ENCODE data around the gene ENTHD1.
A peak's percentile ranks its signal among the peaks of the same experiment; 100 is the strongest.
"Not testable (repeated sequence)": the region's sequence is repeated elsewhere in the genome, so short reads cannot be mapped to it uniquely, and the experiment has no call there.

ENTHD1 gene

GRCh38 chr22:39773976-39774539, 119.5 kb downstream of the ENTHD1 start:
- DNase-seq: peak; percentile 8

GRCh38 chr22:39773503-39773902, 120.1 kb downstream of the ENTHD1 start:
- DNase-seq: no peak

- no peak for DNase-seq
These were observed 122.1 kb downstream of the ENTHD1 start for GRCh38 chr22:39771486-39771885.

- DNase-seq: no peak
These were observed 127.9 kb downstream of the ENTHD1 start for GRCh38 chr22:39765661-39766060.

- no peak for DNase-seq
These were observed 128.5 kb downstream of the ENTHD1 start for GRCh38 chr22:39765046-39765445.

GRCh38 chr22:39763276-39763675, 130.3 kb downstream of the ENTHD1 start:
- no peak for DNase-seq

- DNase-seq: no peak
These were observed 142.8 kb downstream of the ENTHD1 start for GRCh38 chr22:39750759-39751158.

GRCh38 chr22:39748877-39749276, 144.7 kb downstream of the ENTHD1 start:
- no peak for DNase-seq

- no peak for DNase-seq
These were observed 146.8 kb downstream of the ENTHD1 start for GRCh38 chr22:39746600-39747262.

- DNase-seq: no peak
These were observed 147.8 kb downstream of the ENTHD1 start for GRCh38 chr22:39745789-39746188.

GRCh38 chr22:39744353-39744752, 149.2 kb downstream of the ENTHD1 start:
- DNase-seq: no peak

- no peak for DNase-seq
These were observed 149.6 kb downstream of the ENTHD1 start for GRCh38 chr22:39743935-39744334.

- DNase-seq: no peak
These were observed 154.1 kb downstream of the ENTHD1 start for GRCh38 chr22:39739338-39740027.

GRCh38 chr22:39738746-39739145, 154.8 kb downstream of the ENTHD1 start:
- no peak for DNase-seq

- DNase-seq: no peak
These were observed 157.8 kb downstream of the ENTHD1 start for GRCh38 chr22:39735776-39736175.

GRCh38 chr22:39734866-39735265, 158.7 kb downstream of the ENTHD1 start:
- DNase-seq: no peak

- not testable (repeated sequence) for DNase-seq
These were observed 159.5 kb downstream of the ENTHD1 start for GRCh38 chr22:39734046-39734445.

GRCh38 chr22:39733191-39733590, 160.4 kb downstream of the ENTHD1 start:
- no peak for DNase-seq

- no peak for DNase-seq
These were observed 160.9 kb downstream of the ENTHD1 start for GRCh38 chr22:39732625-39733024.

GRCh38 chr22:39731881-39732555, 161.5 kb downstream of the ENTHD1 start:
- DNase-seq: no peak

GRCh38 chr22:39731481-39731880, 162.1 kb downstream of the ENTHD1 start:
- DNase-seq: no peak

GRCh38 chr22:39729141-39729934, 164.2 kb downstream of the ENTHD1 start:
- DNase-seq: no peak

All from stimulated activated CD4-positive, alpha-beta T cell treated with anti-CD3 and anti-CD28 coated beads, Interleukin-12 subunit alpha, Interleukin-12 subunit beta, amount 100 ng/mL, for 4 hours (primary cell).